Measurements from ENCODE around the gene TOX3. TPM values are rescaled to one million over a fixed set of nuclear protein-coding genes. Genes with fewer than 3 reads are reported as not detected.

TOX3 gene
- total and polyA plus RNA-seq, 2 of the 13 experiments (the other 11 are each of a cell fraction or from before 2014, with no cell fraction given), result 14.5 to 98.6 TPM

GRCh38 chr16:52408191-52408845 lies 138.6 kb downstream of the TOX3 start (continued):
- TF ChIP-seq ZNF101 (CRISPR knock-in tag; IDR thresholded peaks at IDR 0.05; ENCODE audit: borderline replicate concordance, low read depth) (no peak), GATA4 (IDR thresholded peaks at IDR 0.05; ENCODE audit: borderline replicate concordance, low read depth) (peak; percentile 90; the same call in 1 of the 2 replicates), ZMYM3 (CRISPR knock-in tag; IDR thresholded peaks at IDR 0.05) (peak; percentile 19; the same call in 1 of the 2 replicates), ZNF343 (CRISPR knock-in tag; IDR thresholded peaks at IDR 0.05) (0 out of 2 replicates have a peak, but pooled peaks have one; percentile 43), CCAR2 (optimal IDR thresholded peaks at IDR 0.05; ENCODE audit: low read depth, low read length) (peak; percentile 52), ZSCAN25 (CRISPR knock-in tag; IDR thresholded peaks at IDR 0.05) (peak; percentile 45; the same call in 1 of the 2 replicates), CBX1 (IDR thresholded peaks at IDR 0.05; ENCODE audit: low read depth) (no peak), GATAD2A (CRISPR knock-in tag; IDR thresholded peaks at IDR 0.05) (peak; percentile 91; the same call in 1 of the 2 replicates), FOXP1 (IDR thresholded peaks at IDR 0.05) (peak; percentile 72), FOXP1 (CRISPR knock-in tag; IDR thresholded peaks at IDR 0.05) (peak; percentile 96), CSRNP2 (CRISPR knock-in tag; conservative IDR thresholded peaks at IDR 0.05; ENCODE audit: low read depth) (no peak), FOSL1 (CRISPR knock-in tag; IDR thresholded peaks at IDR 0.05; ENCODE audit: borderline replicate concordance) (peak; percentile 65; the same call in 1 of the 2 replicates), SETDB1 (CRISPR knock-in tag; IDR thresholded peaks at IDR 0.05; ENCODE audit: borderline replicate concordance) (no peak), SRY (CRISPR knock-in tag; IDR thresholded peaks at IDR 0.05) (no peak; the same call in 1 of the 2 replicates), MIXL1 (CRISPR knock-in tag; IDR thresholded peaks at IDR 0.05) (peak; percentile 64), ZNF251 (CRISPR knock-in tag; IDR thresholded peaks at IDR 0.05) (0 out of 2 replicates have a peak, but pooled peaks have one; percentile 29), RARA (CRISPR knock-in tag; IDR thresholded peaks at IDR 0.05) (peak; percentile 94), DRAP1 (CRISPR knock-in tag; IDR thresholded peaks at IDR 0.05) (peak; percentile 41; the same call in 1 of the 2 replicates), LCORL (IDR thresholded peaks at IDR 0.05) (peak; percentile 95), LCORL (CRISPR knock-in tag; IDR thresholded peaks at IDR 0.05) (peak; percentile 99), SOX6 (IDR thresholded peaks at IDR 0.05) (no peak), SOX6 (CRISPR knock-in tag; IDR thresholded peaks at IDR 0.05) (peak; percentile 99), HMGXB3 (CRISPR knock-in tag; IDR thresholded peaks at IDR 0.05; ENCODE audit: borderline replicate concordance) (0 out of 2 replicates have a peak, but pooled peaks have one; percentile 40)
- TF ChIP-seq, protein P1, sequence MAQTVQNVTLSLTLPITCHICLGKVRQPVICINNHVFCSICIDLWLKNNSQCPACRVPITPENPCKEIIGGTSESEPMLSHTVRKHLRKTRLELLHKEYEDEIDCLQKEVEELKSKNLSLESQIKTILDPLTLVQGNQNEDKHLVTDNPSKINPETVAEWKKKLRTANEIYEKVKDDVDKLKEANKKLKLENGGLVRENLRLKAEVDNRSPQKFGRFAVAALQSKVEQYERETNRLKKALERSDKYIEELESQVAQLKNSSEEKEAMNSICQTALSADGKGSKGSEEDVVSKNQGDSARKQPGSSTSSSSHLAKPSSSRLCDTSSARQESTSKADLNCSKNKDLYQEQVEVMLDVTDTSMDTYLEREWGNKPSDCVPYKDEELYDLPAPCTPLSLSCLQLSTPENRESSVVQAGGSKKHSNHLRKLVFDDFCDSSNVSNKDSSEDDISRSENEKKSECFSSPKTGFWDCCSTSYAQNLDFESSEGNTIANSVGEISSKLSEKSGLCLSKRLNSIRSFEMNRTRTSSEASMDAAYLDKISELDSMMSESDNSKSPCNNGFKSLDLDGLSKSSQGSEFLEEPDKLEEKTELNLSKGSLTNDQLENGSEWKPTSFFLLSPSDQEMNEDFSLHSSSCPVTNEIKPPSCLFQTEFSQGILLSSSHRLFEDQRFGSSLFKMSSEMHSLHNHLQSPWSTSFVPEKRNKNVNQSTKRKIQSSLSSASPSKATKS (CRISPR knock-in tag; IDR thresholded peaks at IDR 0.05), result peak; percentile 84; the same call in 1 of the 2 replicates
